Stomach smooth muscle (tissue), 2 donors: ENCODE measurements around the gene UQCRC1.

Experiments
- H3K27ac ChIP-seq: one replicate; pipeline ENCODE4 v1.7.0; 2013; ENCODE audit warnings: mild to moderate bottlenecking, low read length, inconsistent platforms
- H3K27me3 ChIP-seq, 2 donors: one replicate each; pipeline ENCODE4 v1.7.0; 2013; ENCODE audit warnings: low read length in 2 of 2; ENCODE audit not compliant: insufficient read depth in 2 of 2, control insufficient read depth in 1 of 2
- H3K36me3 ChIP-seq, 2 donors: one replicate each; pipeline ENCODE4 v1.7.0; 2013; ENCODE audit warnings: low read length in 2 of 2; ENCODE audit not compliant: control insufficient read depth in 2 of 2, insufficient read depth in 2 of 2
- H3K4me1 ChIP-seq: one replicate; pipeline ENCODE4 v1.7.0; 2013; ENCODE audit warnings: low read length; ENCODE audit not compliant: control insufficient read depth, insufficient read depth
- H3K4me3 ChIP-seq, 2 donors: one replicate each; pipeline ENCODE4 v1.7.0; 2013; ENCODE audit warnings: low read length in 2 of 2
- H3K9ac ChIP-seq, 2 donors: one replicate each; pipeline ENCODE4 v1.7.0; 2013; ENCODE audit warnings: low read length in 2 of 2, mild to moderate bottlenecking in 1 of 2
- H3K9me3 ChIP-seq, 2 donors: one replicate each; pipeline ENCODE4 v1.7.0; 2013; ENCODE audit warnings: low read length in 2 of 2; ENCODE audit not compliant: control insufficient read depth in 2 of 2
- donor health status: healthy.
- donor health status: Pancreatic carcinoma.

UQCRC1 gene

GRCh38 chr3:48572517-48572916 lies 36.9 kb downstream of the UQCRC1 start:
- no peak overlapping the region for H3K9ac ChIP-seq
- H3K36me3 ChIP-seq = peaks cover 3 to 4% of the 10 kb centered on the region in 2 donors
- H3K4me1 ChIP-seq = no peaks in the 10 kb centered on the region
- no peaks in the 10 kb centered on the region for H3K27me3 ChIP-seq
- H3K4me3 ChIP-seq = no peak overlapping the region
- H3K27ac ChIP-seq = no peak overlapping the region
- no peaks in the 10 kb centered on the region for H3K9me3 ChIP-seq

DNA sequence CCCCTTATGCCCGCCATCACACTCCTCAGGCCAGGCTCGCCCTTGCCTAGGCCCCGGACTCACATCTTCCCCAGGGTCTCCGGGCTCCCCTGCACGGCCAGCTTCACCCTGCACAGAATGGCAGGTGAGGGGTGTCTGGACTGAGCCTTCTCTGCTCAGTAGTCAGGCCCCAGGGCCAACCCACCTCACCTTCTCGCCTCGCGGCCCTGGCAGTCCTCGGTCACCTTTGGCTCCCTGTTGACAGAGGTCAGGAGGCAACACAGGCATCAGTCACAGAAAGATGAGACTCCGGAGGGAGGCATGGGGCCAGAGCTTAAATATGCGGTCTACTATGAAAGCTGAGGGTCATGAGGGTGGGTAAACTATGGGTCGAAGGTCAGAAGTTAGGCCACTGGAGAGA lies 37.5 kb downstream of the UQCRC1 start:
- Histone ChIP-seq H3K4me3 (no peak overlapping the region), H3K9me3 (no peaks in the 10 kb centered on the region), H3K27me3 (no peaks in the 10 kb centered on the region), H3K27ac (no peak overlapping the region), H3K36me3 (no peaks in the 10 kb centered on the region), H3K4me1 (no peaks in the 10 kb centered on the region), H3K9ac (no peak overlapping the region)

DNA sequence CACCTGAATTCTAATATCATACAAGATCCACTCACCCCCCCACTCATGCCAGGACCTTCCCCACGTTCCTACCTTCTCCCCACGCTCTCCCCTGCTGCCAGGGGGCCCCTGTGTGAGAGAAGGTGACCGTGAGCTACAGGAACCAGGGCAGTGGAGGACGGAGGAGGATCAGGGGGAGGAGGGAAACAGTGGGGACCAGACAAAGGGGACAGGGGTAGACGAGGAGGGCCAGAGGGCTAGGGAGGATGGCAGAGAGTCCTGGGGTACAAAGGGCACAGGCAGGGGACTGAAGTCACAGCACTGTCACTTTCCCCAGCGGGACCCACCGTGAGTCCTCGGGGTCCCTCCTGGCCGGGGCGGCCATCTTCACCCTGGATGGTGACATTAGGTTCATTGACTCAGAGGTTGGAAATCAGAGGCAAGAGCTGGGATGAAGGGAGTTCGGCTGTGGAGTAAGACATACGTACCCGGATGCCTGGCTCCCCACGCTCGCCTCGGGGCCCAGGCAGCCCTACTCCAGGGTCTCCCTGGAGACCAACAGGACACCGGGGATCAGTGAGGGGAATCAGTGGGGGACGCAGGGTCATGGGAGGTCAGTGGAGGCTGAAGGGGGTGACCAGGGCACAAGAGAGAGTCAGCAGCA lies 39.5 kb downstream of the UQCRC1 start:
- H3K9me3 ChIP-seq = no peaks in the 10 kb centered on the region
- H3K27ac ChIP-seq = no peak overlapping the region
- H3K9ac ChIP-seq = no peak overlapping the region
- no peak overlapping the region for H3K4me3 ChIP-seq
- no peaks in the 10 kb centered on the region for H3K36me3 ChIP-seq
- H3K4me1 ChIP-seq = no peaks in the 10 kb centered on the region
- no peaks in the 10 kb centered on the region for H3K27me3 ChIP-seq

- Histone ChIP-seq H3K27me3 (no peaks in the 10 kb centered on the region), H3K9ac (no peak overlapping the region), H3K4me1 (no peaks in the 10 kb centered on the region), H3K36me3 (no peaks in the 10 kb centered on the region), H3K4me3 (no peak overlapping the region), H3K9me3 (no peaks in the 10 kb centered on the region), H3K27ac (no peak overlapping the region)
Measured at GRCh38 chr3:48569400-48569799, 40.0 kb downstream of the UQCRC1 start.

DNA sequence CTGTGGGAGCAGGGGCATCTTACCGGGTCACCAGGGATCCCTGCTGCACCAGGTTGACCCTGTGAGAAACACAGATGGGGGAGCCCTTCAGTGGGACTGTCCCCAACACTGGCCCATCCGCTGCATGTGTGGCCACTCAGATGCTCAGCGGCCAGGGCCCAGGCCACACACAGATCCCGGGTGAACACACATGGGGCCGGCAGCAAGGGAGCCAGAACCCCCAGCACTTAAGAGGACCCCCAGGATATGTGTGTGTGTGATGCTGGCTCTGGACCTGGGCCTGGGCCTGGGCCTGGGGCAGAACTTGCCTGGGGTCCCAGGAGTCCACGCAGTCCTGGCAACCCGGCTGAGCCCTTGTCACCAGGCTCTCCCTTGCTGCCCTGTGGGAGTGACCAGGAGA lies 41.0 kb downstream of the UQCRC1 start:
- H3K27ac ChIP-seq = no peak overlapping the region
- H3K4me1 ChIP-seq = no peaks in the 10 kb centered on the region
- no peaks in the 10 kb centered on the region for H3K27me3 ChIP-seq
- H3K4me3 ChIP-seq = no peak overlapping the region
- H3K36me3 ChIP-seq = no peaks in the 10 kb centered on the region
- H3K9ac ChIP-seq = no peak overlapping the region
- H3K9me3 ChIP-seq = no peaks in the 10 kb centered on the region

DNA sequence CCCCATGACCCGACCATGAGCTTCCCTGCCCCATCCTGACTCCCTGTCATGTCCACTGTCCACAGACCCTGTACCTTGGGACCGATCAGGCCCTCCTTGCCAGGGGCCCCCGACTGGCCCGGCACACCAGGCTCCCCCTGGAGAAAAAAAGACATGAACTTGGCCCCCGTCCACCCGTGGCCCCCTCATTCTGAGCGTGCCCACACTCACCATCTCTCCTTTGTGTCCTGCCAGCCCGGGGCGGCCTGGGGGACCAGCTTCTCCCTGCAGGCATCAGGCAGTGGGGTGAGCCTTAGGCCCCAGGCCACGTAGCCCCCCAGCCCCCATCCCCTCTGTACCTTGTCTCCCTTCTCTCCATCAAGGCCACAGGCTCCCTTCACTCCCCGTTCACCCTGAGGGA lies 41.9 kb downstream of the UQCRC1 start:
- Histone ChIP-seq H3K36me3 (no peaks in the 10 kb centered on the region), H3K27ac (no peak overlapping the region)

GRCh38 chr3:48567090-48567489 lies 42.4 kb downstream of the UQCRC1 start:
- Histone ChIP-seq H3K4me3 (no peak overlapping the region), H3K9ac (no peak overlapping the region), H3K4me1 (no peaks in the 10 kb centered on the region), H3K27ac (no peak overlapping the region), H3K9me3 (no peaks in the 10 kb centered on the region), H3K36me3 (no peaks in the 10 kb centered on the region), H3K27me3 (no peaks in the 10 kb centered on the region)

More for the DNA sequence above, 41.9 kb downstream of the UQCRC1 start:
- Histone ChIP-seq H3K9ac (no peak overlapping the region), H3K4me3 (no peak overlapping the region), H3K9me3 (no peaks in the 10 kb centered on the region), H3K4me1 (no peaks in the 10 kb centered on the region), H3K27me3 (no peaks in the 10 kb centered on the region)

GRCh38 chr3:48566401-48566760 lies 43.1 kb downstream of the UQCRC1 start:
- H3K27ac ChIP-seq = no peak overlapping the region
- H3K36me3 ChIP-seq = no peaks in the 10 kb centered on the region
- H3K9ac ChIP-seq = no peak overlapping the region
- no peaks in the 10 kb centered on the region for H3K27me3 ChIP-seq
- no peaks in the 10 kb centered on the region for H3K9me3 ChIP-seq
- peaks cover 3% of the 10 kb centered on the region for H3K4me1 ChIP-seq
- no peak overlapping the region for H3K4me3 ChIP-seq

GRCh38 chr3:48565591-48566400 lies 43.6 kb downstream of the UQCRC1 start:
- Histone ChIP-seq H3K9ac (no peak overlapping the region), H3K4me1 (peaks cover 9% of the 10 kb centered on the region), H3K9me3 (no peaks in the 10 kb centered on the region), H3K27me3 (no peaks in the 10 kb centered on the region), H3K4me3 (no peak overlapping the region), H3K27ac (no peak overlapping the region), H3K36me3 (no peaks in the 10 kb centered on the region)

GRCh38 chr3:48565186-48565585 lies 44.3 kb downstream of the UQCRC1 start:
- no peaks in the 10 kb centered on the region for H3K9me3 ChIP-seq
- H3K4me3 ChIP-seq = no peak overlapping the region
- H3K27ac ChIP-seq = no peak overlapping the region
- H3K9ac ChIP-seq = no peak overlapping the region
- H3K4me1 ChIP-seq = peaks cover 15% of the 10 kb centered on the region
- no peaks in the 10 kb centered on the region for H3K36me3 ChIP-seq
- H3K27me3 ChIP-seq = no peaks in the 10 kb centered on the region

GRCh38 chr3:48564667-48565066 lies 44.8 kb downstream of the UQCRC1 start:
- Histone ChIP-seq H3K9ac (no peak overlapping the region), H3K9me3 (no peaks in the 10 kb centered on the region), H3K4me1 (peaks cover 20% of the 10 kb centered on the region), H3K27ac (no peak overlapping the region), H3K27me3 (no peaks in the 10 kb centered on the region), H3K36me3 (no peaks in the 10 kb centered on the region), H3K4me3 (no peak overlapping the region)
